Measurements from ENCODE around the gene TENT5A.

Gene TENT5A

GRCh38 chr6:81793821-81794475 lies 41.5 kb upstream of the TENT5A start:
- no peak overlapping the region for H3K4me3 ChIP-seq (ENCODE audit: low read depth, low read length)
- DNase-seq (ENCODE audit: low read depth) = no peak
- no peak for TF ChIP-seq CTCF (IDR thresholded peaks at IDR 0.05; ENCODE audit: control insufficient read depth, extremely low read depth, insufficient read depth)

GRCh38 chr6:81792826-81793225 lies 40.3 kb upstream of the TENT5A start:
- TF ChIP-seq CTCF (IDR thresholded peaks at IDR 0.05; ENCODE audit: control insufficient read depth, extremely low read depth, insufficient read depth) = no peak
- H3K4me3 ChIP-seq (ENCODE audit: low read depth, low read length) = no peak overlapping the region
- DNase-seq (ENCODE audit: low read depth) = no peak

- no peak overlapping the region for H3K4me3 ChIP-seq (ENCODE audit: low read depth, low read length)
- DNase-seq (ENCODE audit: low read depth) = no peak
- no peak for TF ChIP-seq CTCF (IDR thresholded peaks at IDR 0.05; ENCODE audit: control insufficient read depth, extremely low read depth, insufficient read depth)
Observed at GRCh38 chr6:81791756-81792155, 39.3 kb upstream of the TENT5A start.

- DNase-seq (ENCODE audit: low read depth) = no peak
- TF ChIP-seq CTCF (IDR thresholded peaks at IDR 0.05; ENCODE audit: control insufficient read depth, extremely low read depth, insufficient read depth) = no peak
- H3K4me3 ChIP-seq (ENCODE audit: low read depth, low read length) = no peak overlapping the region
Observed at GRCh38 chr6:81790034-81790433, 37.6 kb upstream of the TENT5A start.

- DNase-seq (ENCODE audit: low read depth) = no peak
- TF ChIP-seq CTCF (IDR thresholded peaks at IDR 0.05; ENCODE audit: control insufficient read depth, extremely low read depth, insufficient read depth) = no peak
- H3K4me3 ChIP-seq (ENCODE audit: low read depth, low read length) = no peak overlapping the region
Observed at GRCh38 chr6:81789291-81789690, 36.8 kb upstream of the TENT5A start.

GRCh38 chr6:81788748-81789147 lies 36.3 kb upstream of the TENT5A start:
- no peak overlapping the region for H3K4me3 ChIP-seq (ENCODE audit: low read depth, low read length)
- no peak for DNase-seq (ENCODE audit: low read depth)
- TF ChIP-seq CTCF (IDR thresholded peaks at IDR 0.05; ENCODE audit: control insufficient read depth, extremely low read depth, insufficient read depth) = no peak

Data from LNCaP clone FGC (cell line).